ENCODE results near the gene ACOXL.

Gene ACOXL

DNA sequence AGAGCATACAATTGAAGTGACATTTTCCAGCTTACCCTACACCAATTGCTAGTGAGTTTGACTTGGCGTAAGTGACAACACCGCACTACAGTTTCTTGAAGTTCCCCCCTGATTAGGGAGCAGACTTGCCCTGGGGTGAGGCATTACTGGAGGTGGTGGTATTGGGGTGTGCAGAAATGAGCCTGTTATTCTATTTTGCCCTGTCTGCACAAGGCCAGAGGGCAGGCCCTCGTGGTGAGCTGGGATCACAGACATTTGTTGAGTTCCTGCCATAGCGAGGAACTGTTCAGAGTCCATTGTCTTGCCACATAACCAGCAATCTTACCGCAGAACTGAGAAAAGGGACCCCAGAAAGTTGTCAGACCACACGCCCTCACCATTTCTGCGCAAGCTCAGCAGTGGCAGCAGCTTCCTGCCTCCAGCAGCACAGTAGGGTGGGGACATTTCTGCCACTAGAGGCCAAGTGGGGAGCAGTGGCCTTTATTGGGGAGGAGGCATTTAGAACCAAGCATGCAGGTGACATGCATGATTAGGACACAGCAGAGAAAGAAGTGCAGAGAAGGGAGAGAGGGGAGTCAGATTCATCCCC, 284.8 kb downstream of the ACOXL start:
- TF ChIP-seq, protein P1, sequence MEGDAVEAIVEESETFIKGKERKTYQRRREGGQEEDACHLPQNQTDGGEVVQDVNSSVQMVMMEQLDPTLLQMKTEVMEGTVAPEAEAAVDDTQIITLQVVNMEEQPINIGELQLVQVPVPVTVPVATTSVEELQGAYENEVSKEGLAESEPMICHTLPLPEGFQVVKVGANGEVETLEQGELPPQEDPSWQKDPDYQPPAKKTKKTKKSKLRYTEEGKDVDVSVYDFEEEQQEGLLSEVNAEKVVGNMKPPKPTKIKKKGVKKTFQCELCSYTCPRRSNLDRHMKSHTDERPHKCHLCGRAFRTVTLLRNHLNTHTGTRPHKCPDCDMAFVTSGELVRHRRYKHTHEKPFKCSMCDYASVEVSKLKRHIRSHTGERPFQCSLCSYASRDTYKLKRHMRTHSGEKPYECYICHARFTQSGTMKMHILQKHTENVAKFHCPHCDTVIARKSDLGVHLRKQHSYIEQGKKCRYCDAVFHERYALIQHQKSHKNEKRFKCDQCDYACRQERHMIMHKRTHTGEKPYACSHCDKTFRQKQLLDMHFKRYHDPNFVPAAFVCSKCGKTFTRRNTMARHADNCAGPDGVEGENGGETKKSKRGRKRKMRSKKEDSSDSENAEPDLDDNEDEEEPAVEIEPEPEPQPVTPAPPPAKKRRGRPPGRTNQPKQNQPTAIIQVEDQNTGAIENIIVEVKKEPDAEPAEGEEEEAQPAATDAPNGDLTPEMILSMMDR (IDR thresholded peaks at IDR 0.05) = no peak

DNA sequence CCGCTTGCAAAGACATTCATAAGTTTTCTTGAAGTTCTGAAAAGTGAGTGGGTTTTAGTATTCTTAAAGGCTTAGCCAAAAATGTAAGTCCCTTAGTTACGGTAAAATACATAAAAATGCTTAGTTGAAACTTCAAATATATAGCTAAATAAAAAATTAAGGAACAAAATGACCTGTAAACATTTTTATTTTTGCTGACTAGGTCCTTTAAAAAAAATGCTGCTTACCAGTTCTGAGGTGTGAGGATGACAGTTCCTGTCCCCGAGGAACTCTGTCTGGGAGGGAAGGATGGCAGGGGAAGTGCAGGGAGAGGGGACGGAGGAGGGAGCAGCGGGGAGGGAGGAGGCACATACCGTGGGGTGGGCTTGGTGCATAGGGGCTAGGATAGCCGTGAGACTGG, 285.5 kb downstream of the ACOXL start:
- TF ChIP-seq, protein P1 (IDR thresholded peaks at IDR 0.05) = no peak

DNA sequence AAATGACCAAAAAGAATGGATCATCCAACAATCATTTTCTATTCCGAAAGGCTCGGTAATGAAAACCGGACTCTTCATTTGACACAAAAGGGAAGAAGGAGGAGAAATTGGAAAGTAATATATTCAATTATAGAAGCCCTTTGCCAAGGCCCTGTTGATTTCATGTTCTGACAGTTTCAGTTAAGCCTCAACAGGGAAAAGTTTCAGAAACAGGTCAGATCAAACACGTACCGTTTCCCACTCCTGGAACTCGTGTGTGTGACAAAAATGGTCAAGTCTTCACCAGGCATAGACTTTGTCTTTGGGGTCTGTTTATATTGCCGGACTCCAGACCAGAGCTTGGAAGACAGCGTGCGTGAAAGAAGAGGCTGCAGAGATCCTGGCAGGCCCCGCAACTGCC, 287.0 kb downstream of the ACOXL start:
- TF ChIP-seq, protein P1 (IDR thresholded peaks at IDR 0.05) = no peak

DNA sequence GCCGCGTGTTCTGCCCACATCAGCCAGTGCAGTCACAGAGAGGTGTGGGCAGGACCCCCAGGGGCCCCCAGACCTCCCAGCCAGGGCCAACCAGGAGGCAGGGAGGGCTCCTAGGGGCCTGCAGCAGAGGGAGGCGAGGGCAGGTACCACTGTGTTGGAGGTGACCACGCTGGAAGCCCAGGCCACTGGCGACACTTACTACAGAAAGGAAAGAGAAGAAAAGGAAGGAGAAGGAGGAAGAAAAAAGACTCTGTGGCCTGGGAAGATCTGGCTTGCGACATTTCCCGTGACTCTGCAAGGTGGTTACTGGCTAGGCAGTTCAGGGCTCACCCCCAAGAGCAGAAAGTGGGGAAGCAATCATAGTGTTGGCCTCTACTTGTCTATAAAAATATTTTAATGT, 290.3 kb downstream of the ACOXL start:
- TF ChIP-seq, protein P1 (IDR thresholded peaks at IDR 0.05) = no peak

DNA sequence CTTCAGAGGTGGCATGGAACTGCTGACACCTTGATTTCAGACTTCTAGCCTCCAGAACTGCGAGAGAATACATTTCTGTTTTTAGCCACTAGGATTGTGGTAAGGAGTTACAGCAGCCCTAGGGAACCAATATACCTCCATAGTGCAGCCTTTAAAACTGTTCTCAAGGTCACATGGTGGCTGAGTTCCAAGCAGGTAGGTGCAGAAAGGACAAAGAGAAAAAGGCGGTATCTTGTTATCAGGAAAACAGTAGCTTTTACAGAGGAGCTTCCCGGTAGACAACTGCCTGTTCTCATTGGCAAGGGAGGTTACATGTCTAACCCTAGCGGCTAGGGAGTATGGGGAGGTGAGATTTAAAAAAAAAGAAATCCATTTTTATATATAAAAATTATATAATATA, 292.1 kb downstream of the ACOXL start:
- TF ChIP-seq, protein P1 (IDR thresholded peaks at IDR 0.05) = no peak

DNA sequence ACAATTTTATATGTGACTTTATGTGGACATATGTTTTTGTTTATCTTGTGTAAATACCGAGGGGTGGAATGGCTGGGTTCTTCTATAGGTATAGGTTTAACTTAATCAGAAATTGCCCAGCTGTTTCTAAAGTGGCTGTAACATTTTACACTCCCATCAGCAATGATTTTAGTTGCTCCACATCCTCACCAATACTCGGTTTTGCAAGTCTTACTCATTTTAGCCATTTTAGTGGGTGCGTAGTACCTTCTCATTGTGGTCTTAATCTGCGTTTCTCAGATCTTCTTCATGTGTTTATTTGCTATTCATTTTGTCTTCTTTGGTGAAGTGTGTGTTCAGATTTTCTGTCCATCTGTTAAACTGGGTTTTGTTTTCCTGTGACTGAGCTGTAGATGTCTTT, 292.9 kb downstream of the ACOXL start:
- TF ChIP-seq, protein P1 (IDR thresholded peaks at IDR 0.05) = no peak

DNA sequence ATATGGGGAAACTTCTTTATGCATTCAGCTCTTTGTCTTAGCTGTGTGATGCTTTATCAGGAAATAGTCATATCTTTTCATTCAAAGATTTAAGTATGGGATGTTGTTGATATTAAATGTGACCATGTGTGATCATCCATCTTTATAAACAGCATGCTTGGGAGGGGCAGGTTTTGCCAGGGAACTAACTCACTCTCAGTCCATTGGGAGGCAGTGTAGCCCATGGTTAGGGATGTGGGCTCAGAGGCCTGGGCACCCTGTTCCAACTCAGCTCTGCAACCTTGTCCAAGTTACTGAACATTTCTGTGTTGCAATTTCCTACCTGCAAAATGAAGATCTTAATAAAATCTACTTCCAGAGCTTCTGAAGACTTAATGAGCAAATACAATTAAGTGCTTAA, 296.3 kb downstream of the ACOXL start:
- TF ChIP-seq, protein P1 (IDR thresholded peaks at IDR 0.05) = peak; percentile 44; the same call in 1 of the 2 replicates

All from LNCAP (cell line).